Stimulated activated CD8-positive, alpha-beta memory T cell treated with anti-CD3 and anti-CD28 coated beads, Interleukin-15, amount 100 ng/mL, for 48 hours (primary cell): ENCODE results near the gene BARHL1.

Source experiments
- DNase-seq, 2 donors: peaks; one replicate each; pipeline ENCODE4 v3.0.0-alpha.2; 2020; ENCODE audit warnings: low read depth in 2 of 2

Gene BARHL1

GRCh38 chr9:132582276-132582785, at the start of gene BARHL1:
Gene BARHL1 (plus strand): TSS chr9:132582606. CDS start chr9:132582798, 192 bp downstream.
- DNase-seq = no peak

GRCh38 chr9:132534832-132535231, 47.6 kb upstream of the BARHL1 start:
- no peak for DNase-seq

GRCh38 chr9:132536124-132536523, 46.3 kb upstream of the BARHL1 start:
- DNase-seq = no peak

- DNase-seq = no peak
Measured at GRCh38 chr9:132537352-132537751, 45.1 kb upstream of the BARHL1 start.

GRCh38 chr9:132538071-132538470, 44.3 kb upstream of the BARHL1 start:
- no peak for DNase-seq

- no peak for DNase-seq
Measured at GRCh38 chr9:132539096-132539495, 43.3 kb upstream of the BARHL1 start.

- DNase-seq = no peak
Measured at GRCh38 chr9:132541051-132541450, 41.4 kb upstream of the BARHL1 start.

GRCh38 chr9:132541870-132542830, 40.3 kb upstream of the BARHL1 start:
- no peak for DNase-seq

- DNase-seq = no peak
Measured at GRCh38 chr9:132543251-132543650, 39.2 kb upstream of the BARHL1 start.

- no peak for DNase-seq
Measured at GRCh38 chr9:132543960-132544359, 38.4 kb upstream of the BARHL1 start.

GRCh38 chr9:132545578-132545977, 36.8 kb upstream of the BARHL1 start:
- DNase-seq = no peak

- DNase-seq = no peak
Measured at GRCh38 chr9:132546148-132547051, 36.0 kb upstream of the BARHL1 start.

GRCh38 chr9:132547052-132547431, 35.4 kb upstream of the BARHL1 start:
- no peak for DNase-seq

GRCh38 chr9:132547436-132547835, 35.0 kb upstream of the BARHL1 start:
- no peak for DNase-seq

GRCh38 chr9:132547976-132548730, 34.3 kb upstream of the BARHL1 start:
- no peak for DNase-seq

- no peak for DNase-seq
Measured at GRCh38 chr9:132548751-132549640, 33.4 kb upstream of the BARHL1 start.

GRCh38 chr9:132551556-132551955, 30.9 kb upstream of the BARHL1 start:
- DNase-seq = no peak

- no peak for DNase-seq
Measured at GRCh38 chr9:132552041-132552440, 30.4 kb upstream of the BARHL1 start.

- no peak for DNase-seq
Measured at GRCh38 chr9:132554755-132555154, 27.7 kb upstream of the BARHL1 start.

- DNase-seq = no peak
Measured at GRCh38 chr9:132555528-132555927, 26.9 kb upstream of the BARHL1 start.
